ENCODE data around the gene CCDC92B. TPM values are rescaled to one million over a fixed set of nuclear protein-coding genes. Genes with fewer than 3 reads are reported as not detected.

CCDC92B gene
- total RNA-seq (1 to 10 TPM in 1 of 7 donors, under 1 TPM in 6; 0.08 to 1.1 (median 0.24) TPM), polyA plus RNA-seq (under 1 TPM; 0.07 TPM)
- long read RNA-seq, donor 1 = 0 reads
- long read RNA-seq, donor 2, partial matches to known transcripts = 0 of 2 reads
- long read RNA-seq, donor 2, other reads (novel, unspliced or antisense) = 0 of 2 reads
- long read RNA-seq, donor 3, partial matches to known transcripts = 0 of 2 reads
- long read RNA-seq, donor 3, other reads (novel, unspliced or antisense) = 0 of 2 reads

- Histone ChIP-seq H3K27me3 (no peaks in the 10 kb centered on the region), H3K36me3 (no peaks in the 10 kb centered on the region), H3K9me3 (no peaks in the 10 kb centered on the region), H3K27ac (no peak within 1 kb of the TSS), H3K4me3 (no peak within 1 kb of the TSS), H3K4me1 (ENCODE audit: insufficient read depth) (no peaks in the 10 kb centered on the region)
- intact Hi-C loops (cut with DNase I) = no loop called here
- WGBS, 3 donors = 1 to 3% (median 2%) methylated on average over 35 to 74 of the region's 76 CpGs
- no peak for DNase-seq
- TF ChIP-seq EP300 (IDR thresholded peaks at IDR 0.05) (no peak), POLR2A (IDR thresholded peaks at IDR 0.05) (no peak), CTCF (IDR thresholded peaks at IDR 0.05) (no peak)
These were observed at the start of gene CCDC92B for GRCh38 chr17:2749058-2749783. Gene CCDC92B, minus strand, starts transcription at chr17:2749652. Its CDS starts 14,507 bp downstream, at chr17:2735145.

- no peak overlapping the region for H3K27ac ChIP-seq
- intact Hi-C loops (cut with DNase I) = no loop called here
- no peak for DNase-seq
- H3K9me3 ChIP-seq = no peaks in the 10 kb centered on the region
- H3K27me3 ChIP-seq = no peaks in the 10 kb centered on the region
- 31 to 46% (median 33%) methylated on average over 9 to 11 of the region's 11 CpGs for WGBS, 3 donors
- no peak overlapping the region for H3K4me3 ChIP-seq
- no peaks in the 10 kb centered on the region for H3K4me1 ChIP-seq (ENCODE audit: insufficient read depth)
- H3K36me3 ChIP-seq = no peaks in the 10 kb centered on the region
- TF ChIP-seq CTCF (IDR thresholded peaks at IDR 0.05) (no peak), POLR2A (IDR thresholded peaks at IDR 0.05) (no peak), EP300 (IDR thresholded peaks at IDR 0.05) (no peak)
These were observed 49.2 kb upstream of the CCDC92B start for GRCh38 chr17:2798678-2799077.

- intact Hi-C loops (cut with DNase I) = no loop called here
- Histone ChIP-seq H3K27me3 (no peaks in the 10 kb centered on the region), H3K27ac (no peak overlapping the region), H3K4me1 (ENCODE audit: insufficient read depth) (no peaks in the 10 kb centered on the region), H3K36me3 (no peaks in the 10 kb centered on the region), H3K9me3 (no peaks in the 10 kb centered on the region), H3K4me3 (no peak overlapping the region)
- 78 to 80% (median 79%) methylated on average over 11 of the region's 11 CpGs for WGBS, 3 donors
- DNase-seq = no peak
- TF ChIP-seq CTCF (IDR thresholded peaks at IDR 0.05) (no peak), POLR2A (IDR thresholded peaks at IDR 0.05) (no peak), EP300 (IDR thresholded peaks at IDR 0.05) (no peak)
These were observed 48.7 kb upstream of the CCDC92B start for GRCh38 chr17:2798188-2798587.

GRCh38 chr17:2797637-2798036, 48.2 kb upstream of the CCDC92B start:
- no peaks in the 10 kb centered on the region for H3K9me3 ChIP-seq
- no peak for DNase-seq
- no peak overlapping the region for H3K27ac ChIP-seq
- no peaks in the 10 kb centered on the region for H3K4me1 ChIP-seq (ENCODE audit: insufficient read depth)
- intact Hi-C loops (cut with DNase I) = no loop called here
- WGBS, 3 donors = 65 to 74% (median 70%) methylated on average over 11 of the region's 11 CpGs
- H3K36me3 ChIP-seq = no peaks in the 10 kb centered on the region
- TF ChIP-seq CTCF (IDR thresholded peaks at IDR 0.05) = no peak
- no peak for TF ChIP-seq POLR2A (IDR thresholded peaks at IDR 0.05)
- no peak for TF ChIP-seq EP300 (IDR thresholded peaks at IDR 0.05)
- H3K4me3 ChIP-seq = no peak overlapping the region
- H3K27me3 ChIP-seq = no peaks in the 10 kb centered on the region

Data from ovary (tissue), 10 donors.